Adrenal gland (tissue), 12 donors: ENCODE measurements around the gene CIC. TPM values are rescaled to one million over a fixed set of nuclear protein-coding genes. Genes with fewer than 3 reads are reported as not detected.

Experiments used
- DNase-seq, 7 donors: peaks; one replicate each; pipeline ENCODE4 v3.0.0-alpha.2; 2019 to 2020
- H3K27ac ChIP-seq, 5 donors: fragments of 200-600 bp; sonication (generic) in 4 of 5; 1 replicate in 3 of 5; 2 replicates in 2 of 5; pipeline versions ENCODE4 v1.5.1 to v1.8.0; 2016 to 2020; ENCODE audit warnings: mild to moderate bottlenecking in 1 of 5
- H3K27me3 ChIP-seq: fragments of 200-600 bp; 2 replicates; pipeline ENCODE4 v1.8.0; 2021
- H3K36me3 ChIP-seq, 2 donors: fragments of 200-600 bp; replicated peaks in 1 of 2; 1 replicate in 1 of 2; 2 replicates in 1 of 2; pipeline versions ENCODE4 v1.5.1 to v1.8.0; 2018 to 2022
- H3K4me1 ChIP-seq, 2 donors: fragments of 200-600 bp; replicated peaks in 1 of 2; 1 replicate in 1 of 2; 2 replicates in 1 of 2; pipeline versions ENCODE4 v1.5.1 to v1.8.0; 2018 to 2021
- H3K4me3 ChIP-seq, 4 donors: fragments of 200-600 bp; sonication (generic) in 3 of 4; one replicate each; pipeline ENCODE4 v1.5.1; 2016 to 2018
- H3K9me3 ChIP-seq, 3 donors: fragments of 200-600 bp; sonication (generic) in 1 of 3; replicated peaks in 1 of 3; 1 replicate in 2 of 3; 2 replicates in 1 of 3; pipeline versions ENCODE4 v1.5.1 to v1.8.0; 2016 to 2021
- POLR2A ChIP-seq, 2 donors: fragments of 450-650 bp; IDR thresholded peaks; one replicate each; pipeline ENCODE4 v1.6.1; 2017; ENCODE audit warnings: antibody characterized with exemption in 2 of 2, mild to moderate bottlenecking in 2 of 2, moderate library complexity in 1 of 2
- WGBS, 4 donors: extraction: QIAGEN DNeasy Blood & Tissue Kit in 2 of 4; methylation state at CpG; one replicate each; pipeline versions ENCODE4 v1.1.5 to v1.1.7; 2013 to 2017; 5-methylcytosine and 5-hydroxymethylcytosine counted together
- intact Hi-C, 2 donors: fragments of 100-400 bp; cut with DNase I; formaldehyde crosslinking; loops; one replicate each; pipeline versions ENCODE4 v1.14.1 to v1.15.0; 2022 to 2023
- polyA plus RNA-seq, 3 donors: library from polyadenylated mRNA; stranded (reverse); fragments of 200-250 nt in 2 of 3; fragments of 350-450 nt in 1 of 3; fragmentation: Illumina TruSeq in 1 of 3; extraction: RNeasy Lipid Tissue Mini Kit (QIAGEN cat#74804) in 1 of 3; gene quantifications; one replicate each; pipeline ENCODE4 v1.2.3, GENCODE V29; 2013 to 2014
- total RNA-seq, 9 donors: library from RNA; depleted of rRNA in 4 of 9; stranded (reverse); fragments of >200 nt in 4 of 9; fragments of 120-200 nt in 1 of 9; fragmentation: NEBNext Ultra II Directional in 1 of 9; extraction: Animal tissue kit (Norgen Biotek cat#: 25700) in 1 of 9; gene quantifications; one replicate each; pipeline versions ENCODE4 v1.1.0 to v1.2.4, GENCODE V29; 2013 to 2023
- TF ChIP-seq, protein P1 (sequence below), 6 experiments: fragments of 450-650 bp in 4 of 6; fragments of 200-600 bp in 2 of 6; sonication (generic) in 1 of 6; IDR thresholded peaks; 1 replicate in 5 of 6; 2 replicates in 1 of 6; pipeline versions ENCODE4 v1.5.1 to v1.8.0; 2016 to 2021; ENCODE audit warnings: antibody characterized with exemption in 6 of 6, mild to moderate bottlenecking in 2 of 6, moderate library complexity in 1 of 6
- donor health status: healthy with polysubstance abuse.
- donor health status: Bipolar disorder and iron deficiency.
- donor health status: DM: yes; HTN: yes; CAD: no.
- donor health status: DM: no; HTN: no; CAD: no.
- donor health status: DM: no; HTN: no; CAD: no.
- donor health status: DM: yes; HTN: yes; CAD: no.

The CIC gene
- total and polyA plus RNA-seq, 12 donors, result 11.9 to 171 (median 71.9) TPM

DNA sequence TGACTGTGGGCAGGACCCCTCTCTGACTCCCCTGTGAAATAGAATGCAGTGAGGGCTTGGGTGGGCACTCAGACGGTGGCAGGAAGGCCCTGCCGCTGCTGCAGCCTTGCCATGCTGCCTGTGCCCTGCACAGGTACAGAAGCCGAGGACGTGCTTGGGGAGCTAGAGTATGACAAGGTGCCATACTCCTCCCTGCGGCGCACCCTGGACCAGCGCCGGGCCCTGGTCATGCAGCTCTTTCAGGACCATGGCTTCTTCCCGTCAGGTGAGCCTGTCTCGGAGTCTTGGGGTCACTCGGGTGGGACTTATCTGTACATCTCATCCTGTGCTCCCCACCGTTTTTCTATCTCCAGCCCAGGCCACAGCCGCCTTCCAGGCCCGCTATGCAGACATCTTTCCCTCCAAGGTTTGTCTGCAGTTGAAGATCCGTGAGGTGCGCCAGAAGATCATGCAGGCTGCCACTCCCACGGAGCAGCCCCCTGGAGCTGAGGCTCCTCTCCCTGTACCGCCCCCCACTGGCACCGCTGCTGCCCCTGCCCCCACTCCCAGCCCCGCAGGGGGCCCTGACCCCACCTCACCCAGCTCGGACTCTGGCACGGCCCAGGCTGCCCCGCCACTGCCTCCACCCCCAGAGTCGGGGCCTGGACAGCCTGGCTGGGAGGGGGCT is 25.6 kb downstream of the CIC start:
- peak in 3 of 7 donors; percentile 19 to 51 (median 28) for DNase-seq
- 78 to 84% (median 78%) methylated on average over 11 to 24 of the region's 24 CpGs for WGBS, 4 donors
- no peak for TF ChIP-seq POLR2A (IDR thresholded peaks at IDR 0.05)
- TF ChIP-seq, protein P1, sequence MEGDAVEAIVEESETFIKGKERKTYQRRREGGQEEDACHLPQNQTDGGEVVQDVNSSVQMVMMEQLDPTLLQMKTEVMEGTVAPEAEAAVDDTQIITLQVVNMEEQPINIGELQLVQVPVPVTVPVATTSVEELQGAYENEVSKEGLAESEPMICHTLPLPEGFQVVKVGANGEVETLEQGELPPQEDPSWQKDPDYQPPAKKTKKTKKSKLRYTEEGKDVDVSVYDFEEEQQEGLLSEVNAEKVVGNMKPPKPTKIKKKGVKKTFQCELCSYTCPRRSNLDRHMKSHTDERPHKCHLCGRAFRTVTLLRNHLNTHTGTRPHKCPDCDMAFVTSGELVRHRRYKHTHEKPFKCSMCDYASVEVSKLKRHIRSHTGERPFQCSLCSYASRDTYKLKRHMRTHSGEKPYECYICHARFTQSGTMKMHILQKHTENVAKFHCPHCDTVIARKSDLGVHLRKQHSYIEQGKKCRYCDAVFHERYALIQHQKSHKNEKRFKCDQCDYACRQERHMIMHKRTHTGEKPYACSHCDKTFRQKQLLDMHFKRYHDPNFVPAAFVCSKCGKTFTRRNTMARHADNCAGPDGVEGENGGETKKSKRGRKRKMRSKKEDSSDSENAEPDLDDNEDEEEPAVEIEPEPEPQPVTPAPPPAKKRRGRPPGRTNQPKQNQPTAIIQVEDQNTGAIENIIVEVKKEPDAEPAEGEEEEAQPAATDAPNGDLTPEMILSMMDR (IDR thresholded peaks at IDR 0.05), result no peak

DNA sequence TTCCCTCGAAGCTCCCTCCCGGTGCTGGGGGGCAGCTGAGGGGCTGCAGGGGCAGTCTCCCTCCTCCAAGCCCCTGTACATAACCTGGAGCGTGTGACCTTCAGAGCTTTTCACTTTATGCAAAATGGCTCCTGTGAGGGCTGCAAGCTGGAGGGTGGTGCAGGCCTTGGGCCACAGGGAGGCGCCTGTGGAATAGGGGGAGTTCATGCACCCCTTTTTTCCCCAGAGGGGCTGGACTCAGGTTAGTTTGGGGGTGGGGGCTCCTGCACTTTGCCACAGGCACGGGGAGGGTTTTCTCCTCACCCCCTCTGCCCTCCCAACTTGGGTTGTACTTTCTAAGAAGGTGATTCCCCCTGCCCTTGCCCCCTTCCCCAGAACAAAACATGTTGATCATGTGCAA is 26.3 kb downstream of the CIC start:
- Histone ChIP-seq H3K9me3 (no peaks in the 10 kb centered on the region), H3K27ac (no peak overlapping the region), H3K36me3 (peaks cover 0 to 49% of the 10 kb centered on the region in 2 donors), H3K4me3 (no peak overlapping the region), H3K4me1 (no peaks in the 10 kb centered on the region), H3K27me3 (no peaks in the 10 kb centered on the region)
- intact Hi-C loops, result no loop called here
- peak in 1 of 7 donors; percentile 22 for DNase-seq
- 53 to 73% (median 67%) methylated on average over 5 of the region's 5 CpGs for WGBS, 4 donors
- TF ChIP-seq POLR2A (IDR thresholded peaks at IDR 0.05), result no peak
- TF ChIP-seq, protein P1 (IDR thresholded peaks at IDR 0.05), result no peak

More for the DNA sequence above, 25.6 kb downstream of the CIC start:
- intact Hi-C loops, result loop anchor here (5.0 kb wide), 1 partner anchor 47 kb away; no protein-coding TSS in a partner anchor
- no peaks in the 10 kb centered on the region for H3K9me3 ChIP-seq
- no peak overlapping the region for H3K27ac ChIP-seq
- no peak overlapping the region for H3K4me3 ChIP-seq
- no peaks in the 10 kb centered on the region for H3K27me3 ChIP-seq
- H3K36me3 ChIP-seq, result peaks cover 0 to 57% of the 10 kb centered on the region in 2 donors
- no peaks in the 10 kb centered on the region for H3K4me1 ChIP-seq

DNA sequence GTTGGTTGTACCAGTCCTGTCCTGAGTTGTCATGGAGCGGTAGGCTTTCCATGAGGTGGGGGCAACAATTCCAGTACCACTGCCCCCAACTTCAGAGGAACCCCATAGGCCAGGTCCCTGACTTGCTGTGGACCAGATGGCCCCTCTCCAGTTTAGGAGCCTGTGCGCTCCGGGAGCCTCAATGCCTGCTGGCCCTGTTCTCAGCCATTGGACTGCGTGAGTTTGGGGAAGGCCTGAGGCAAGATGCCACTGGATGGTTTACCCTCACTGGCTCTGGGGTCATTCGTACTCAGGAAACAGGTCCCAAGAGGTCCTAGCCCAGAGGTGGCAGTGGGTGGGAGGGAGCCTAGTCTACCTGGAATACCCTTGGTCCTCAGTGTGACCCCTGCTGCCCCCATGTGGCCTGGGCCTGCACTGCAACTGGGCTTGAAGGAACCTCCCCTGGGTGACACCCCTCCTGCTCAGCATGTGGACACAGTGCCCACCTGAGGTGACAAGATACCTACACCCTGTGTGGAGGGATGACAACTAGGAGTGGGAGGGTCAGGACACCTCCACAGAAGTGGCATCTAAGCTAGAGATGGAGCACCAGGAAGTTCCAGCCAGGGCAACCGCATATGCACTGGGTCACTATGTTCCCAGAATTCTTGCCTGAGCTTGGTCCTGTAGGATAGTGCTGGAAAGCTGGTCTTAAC is 26.9 kb downstream of the CIC start:
- H3K36me3 ChIP-seq, result peaks cover 0 to 43% of the 10 kb centered on the region in 2 donors
- intact Hi-C loops, result no loop called here

DNA sequence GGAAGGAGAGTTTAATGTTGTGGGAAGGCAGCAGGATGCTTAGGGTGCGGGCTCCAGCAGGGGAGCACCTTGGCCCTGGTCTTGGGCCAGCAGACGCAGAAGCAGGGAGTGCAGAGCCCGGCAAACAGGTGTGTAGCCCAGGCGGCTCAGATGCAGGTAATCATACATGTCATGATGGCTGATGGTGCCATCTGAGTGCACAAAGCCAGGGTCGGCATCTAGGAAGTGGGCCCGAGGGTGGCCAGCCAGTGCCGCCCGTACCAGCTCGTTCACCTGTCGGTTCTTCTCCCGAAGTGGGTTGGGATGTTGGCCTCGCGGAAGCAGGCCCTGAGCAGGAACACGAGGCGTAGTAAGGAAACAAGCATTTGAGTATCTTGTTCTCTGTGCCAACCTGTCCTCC is 28.0 kb downstream of the CIC start:
- no peak for TF ChIP-seq POLR2A (IDR thresholded peaks at IDR 0.05)
- TF ChIP-seq, protein P1 (IDR thresholded peaks at IDR 0.05), result no peak
- H3K9me3 ChIP-seq, result no peaks in the 10 kb centered on the region
- H3K36me3 ChIP-seq, result peaks cover 0 to 32% of the 10 kb centered on the region in 2 donors
- no peak overlapping the region for H3K27ac ChIP-seq
- 89 to 94% (median 90%) methylated on average over 14 to 15 of the region's 15 CpGs for WGBS, 4 donors
- no peaks in the 10 kb centered on the region for H3K27me3 ChIP-seq
- H3K4me3 ChIP-seq, result no peak overlapping the region
- intact Hi-C loops, result no loop called here
- peak in 1 of 7 donors; percentile 54 for DNase-seq
- peaks cover 5 to 7% of the 10 kb centered on the region in 2 donors for H3K4me1 ChIP-seq

More for the DNA sequence above, 26.9 kb downstream of the CIC start:
- Histone ChIP-seq H3K4me1 (no peaks in the 10 kb centered on the region), H3K9me3 (no peaks in the 10 kb centered on the region), H3K27ac (no peak overlapping the region), H3K4me3 (no peak overlapping the region), H3K27me3 (no peaks in the 10 kb centered on the region)
- WGBS, 4 donors, result 78 to 100% (median 80%) methylated on average over 1 to 6 of the region's 6 CpGs; no CpG with 5 or more reads in 1 of the 4 donors
- TF ChIP-seq, protein P1 (IDR thresholded peaks at IDR 0.05), result peak; percentile 85 to 91 (median 89)
- TF ChIP-seq POLR2A (IDR thresholded peaks at IDR 0.05), result no peak
- peak; percentile 81 to 96 (median 87) for DNase-seq
